Gastrocnemius medialis (tissue), 4 donors: ENCODE data around the gene HNF4A.

Experiments used
- CTCF ChIP-seq, 5 experiments: fragments of 450-650 bp in 3 of 5; fragments of 200-600 bp in 2 of 5; sonication (generic) in 2 of 5; IDR thresholded peaks in 4 of 5; conservative IDR thresholded peaks in 1 of 5; 1 replicate in 4 of 5; 2 replicates in 1 of 5; pipeline ENCODE4 v1.5.1; 2016 to 2019; ENCODE audit warnings: antibody characterized with exemption in 5 of 5, mild to moderate bottlenecking in 3 of 5, moderate library complexity in 3 of 5
- POLR2A ChIP-seq, 2 donors: fragments of 450-650 bp; IDR thresholded peaks; one replicate each; pipeline ENCODE4 v1.6.1; 2017; ENCODE audit warnings: antibody characterized with exemption in 2 of 2, mild to moderate bottlenecking in 2 of 2, moderate library complexity in 2 of 2

- no peak for TF ChIP-seq CTCF (IDR thresholded peaks at IDR 0.05 in 4 of 5, conservative IDR thresholded peaks at IDR 0.05 in 1 of 5)
- TF ChIP-seq POLR2A (IDR thresholded peaks at IDR 0.05) = no peak
Observed at GRCh38 chr20:44455126-44455525, 99.6 kb downstream of the HNF4A start.
